A549 (cell line): ENCODE measurements around the gene CSTPP1.

Experiments
- BHLHE40 ChIP-seq: IDR thresholded peaks from 2 replicates; pipeline ENCODE4 v1.6.1; 2012; ENCODE audit warnings: low read depth, low read length, inconsistent platforms
- CBX8 ChIP-seq: fragments of 200-600 bp; sonication (generic); IDR thresholded peaks from 2 replicates; pipeline ENCODE4 v1.6.1; 2016
- CEBPB ChIP-seq, 2 experiments: fragments of >200 bp in 1 of 2; sonication (Bioruptor Twin) in 1 of 2; formaldehyde crosslinking in 1 of 2; IDR thresholded peaks; 2 replicates each; pipeline ENCODE4 v1.6.1; 2012 to 2016
- EP300 ChIP-seq, 2 experiments: fragments of >200 bp; sonication (Bioruptor Twin); formaldehyde crosslinking; IDR thresholded peaks; 2 replicates in 1 of 2; 3 replicates in 1 of 2; pipeline ENCODE4 v1.6.1; 2016 to 2017
- FOSL2 ChIP-seq, 2 experiments: fragments of 450-650 bp in 1 of 2; fragments of >200 bp in 1 of 2; sonication (Bioruptor Twin) in 1 of 2; formaldehyde crosslinking; IDR thresholded peaks; 2 replicates each; pipeline versions ENCODE4 v1.5.0 to v1.6.1; 2016 to 2020; ENCODE audit warnings: mild to moderate bottlenecking in 1 of 2, moderate library complexity in 1 of 2
- HOXB5 ChIP-seq: fragments of 250-450 bp; sonication (Bioruptor Pico); IDR thresholded peaks from 2 replicates; pipeline ENCODE4 v1.5.0; 2020; ENCODE audit warnings: mild to moderate bottlenecking, moderate library complexity
- MAFK ChIP-seq: fragments of 450-650 bp; IDR thresholded peaks from 2 replicates; pipeline ENCODE4 v1.6.1; 2014; ENCODE audit not compliant: partially characterized antibody
- POLR2AphosphoS2 ChIP-seq: conservative IDR thresholded peaks from 2 replicates; pipeline ENCODE4 v1.6.1; 2012; ENCODE audit warnings: low read length, improper control_type of control experiment, inconsistent platforms
- TFCP2L1 ChIP-seq: fragments of 250-450 bp; sonication (Bioruptor Pico); IDR thresholded peaks from 2 replicates; pipeline ENCODE4 v1.5.0; 2021; ENCODE audit warnings: mild to moderate bottlenecking
- ZNF302 ChIP-seq: fragments of 250-450 bp; sonication (Bioruptor Pico); IDR thresholded peaks from 2 replicates; pipeline ENCODE4 v1.9.0; 2021; ENCODE audit warnings: inconsistent platforms, mild to moderate bottlenecking, moderate library complexity
- TF ChIP-seq, protein P1 (sequence below): fragments of >200 bp; sonication (Bioruptor Twin); formaldehyde crosslinking; IDR thresholded peaks from 3 replicates; pipeline ENCODE4 v1.5.1; 2016
- TF ChIP-seq, protein P2 (sequence below): fragments of 200-600 bp; sonication (generic); IDR thresholded peaks from 2 replicates; pipeline ENCODE4 v1.6.1; 2016; ENCODE audit warnings: antibody characterized with exemption, mild to moderate bottlenecking, moderate library complexity

DNA sequence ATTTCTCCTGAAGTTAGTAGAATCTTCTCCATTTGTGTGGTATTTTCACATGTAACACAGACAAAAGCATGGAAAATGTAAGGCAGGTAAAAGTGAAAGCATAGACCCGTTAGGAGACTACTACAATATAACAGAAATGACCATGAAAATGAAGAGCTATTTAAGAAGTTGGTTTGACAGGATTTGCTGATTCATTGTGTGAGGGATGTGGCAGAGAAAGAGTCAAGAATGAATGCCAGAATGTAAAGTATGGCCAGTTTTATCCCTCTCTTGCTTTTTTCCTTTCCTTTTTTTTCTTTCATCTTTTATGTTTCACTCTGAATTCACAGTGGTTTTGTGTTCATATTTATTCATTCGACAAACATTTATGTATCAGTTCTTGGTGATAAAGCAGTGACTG is 124.2 kb downstream of the CSTPP1 start:
- TF ChIP-seq MAFK, result peak; percentile 61
- TF ChIP-seq, protein P1, sequence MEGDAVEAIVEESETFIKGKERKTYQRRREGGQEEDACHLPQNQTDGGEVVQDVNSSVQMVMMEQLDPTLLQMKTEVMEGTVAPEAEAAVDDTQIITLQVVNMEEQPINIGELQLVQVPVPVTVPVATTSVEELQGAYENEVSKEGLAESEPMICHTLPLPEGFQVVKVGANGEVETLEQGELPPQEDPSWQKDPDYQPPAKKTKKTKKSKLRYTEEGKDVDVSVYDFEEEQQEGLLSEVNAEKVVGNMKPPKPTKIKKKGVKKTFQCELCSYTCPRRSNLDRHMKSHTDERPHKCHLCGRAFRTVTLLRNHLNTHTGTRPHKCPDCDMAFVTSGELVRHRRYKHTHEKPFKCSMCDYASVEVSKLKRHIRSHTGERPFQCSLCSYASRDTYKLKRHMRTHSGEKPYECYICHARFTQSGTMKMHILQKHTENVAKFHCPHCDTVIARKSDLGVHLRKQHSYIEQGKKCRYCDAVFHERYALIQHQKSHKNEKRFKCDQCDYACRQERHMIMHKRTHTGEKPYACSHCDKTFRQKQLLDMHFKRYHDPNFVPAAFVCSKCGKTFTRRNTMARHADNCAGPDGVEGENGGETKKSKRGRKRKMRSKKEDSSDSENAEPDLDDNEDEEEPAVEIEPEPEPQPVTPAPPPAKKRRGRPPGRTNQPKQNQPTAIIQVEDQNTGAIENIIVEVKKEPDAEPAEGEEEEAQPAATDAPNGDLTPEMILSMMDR, result no peak
- no peak for TF ChIP-seq TFCP2L1 (CRISPR knock-in tag)
- TF ChIP-seq BHLHE40, result no peak
- no peak for TF ChIP-seq EP300 (IDR thresholded peaks at IDR 0.05)
- TF ChIP-seq, protein P2, sequence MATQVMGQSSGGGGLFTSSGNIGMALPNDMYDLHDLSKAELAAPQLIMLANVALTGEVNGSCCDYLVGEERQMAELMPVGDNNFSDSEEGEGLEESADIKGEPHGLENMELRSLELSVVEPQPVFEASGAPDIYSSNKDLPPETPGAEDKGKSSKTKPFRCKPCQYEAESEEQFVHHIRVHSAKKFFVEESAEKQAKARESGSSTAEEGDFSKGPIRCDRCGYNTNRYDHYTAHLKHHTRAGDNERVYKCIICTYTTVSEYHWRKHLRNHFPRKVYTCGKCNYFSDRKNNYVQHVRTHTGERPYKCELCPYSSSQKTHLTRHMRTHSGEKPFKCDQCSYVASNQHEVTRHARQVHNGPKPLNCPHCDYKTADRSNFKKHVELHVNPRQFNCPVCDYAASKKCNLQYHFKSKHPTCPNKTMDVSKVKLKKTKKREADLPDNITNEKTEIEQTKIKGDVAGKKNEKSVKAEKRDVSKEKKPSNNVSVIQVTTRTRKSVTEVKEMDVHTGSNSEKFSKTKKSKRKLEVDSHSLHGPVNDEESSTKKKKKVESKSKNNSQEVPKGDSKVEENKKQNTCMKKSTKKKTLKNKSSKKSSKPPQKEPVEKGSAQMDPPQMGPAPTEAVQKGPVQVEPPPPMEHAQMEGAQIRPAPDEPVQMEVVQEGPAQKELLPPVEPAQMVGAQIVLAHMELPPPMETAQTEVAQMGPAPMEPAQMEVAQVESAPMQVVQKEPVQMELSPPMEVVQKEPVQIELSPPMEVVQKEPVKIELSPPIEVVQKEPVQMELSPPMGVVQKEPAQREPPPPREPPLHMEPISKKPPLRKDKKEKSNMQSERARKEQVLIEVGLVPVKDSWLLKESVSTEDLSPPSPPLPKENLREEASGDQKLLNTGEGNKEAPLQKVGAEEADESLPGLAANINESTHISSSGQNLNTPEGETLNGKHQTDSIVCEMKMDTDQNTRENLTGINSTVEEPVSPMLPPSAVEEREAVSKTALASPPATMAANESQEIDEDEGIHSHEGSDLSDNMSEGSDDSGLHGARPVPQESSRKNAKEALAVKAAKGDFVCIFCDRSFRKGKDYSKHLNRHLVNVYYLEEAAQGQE, result no peak
- no peak for TF ChIP-seq CBX8
- no peak for TF ChIP-seq POLR2AphosphoS2
- TF ChIP-seq ZNF302 (CRISPR knock-in tag), result no peak
- TF ChIP-seq CEBPB (IDR thresholded peaks at IDR 0.05), result no peak
- TF ChIP-seq HOXB5 (CRISPR knock-in tag), result no peak
- no peak for TF ChIP-seq FOSL2 (IDR thresholded peaks at IDR 0.05)
- no peak for TF ChIP-seq FOSL2 (CRISPR knock-in tag; IDR thresholded peaks at IDR 0.05)
